Measurements from ENCODE around the gene VSIG8.

The VSIG8 gene

GRCh38 chr1:159883134-159883533 lies 20.7 kb upstream of the VSIG8 start:
- no peak for DNase-seq (ENCODE audit: low spot score)

GRCh38 chr1:159882527-159882862 lies 20.0 kb upstream of the VSIG8 start:
- DNase-seq (ENCODE audit: low spot score), result no peak

- DNase-seq (ENCODE audit: low spot score), result peak; percentile 82
Measured at GRCh38 chr1:159881622-159882526, 19.4 kb upstream of the VSIG8 start.

GRCh38 chr1:159880430-159880829 lies 18.0 kb upstream of the VSIG8 start:
- DNase-seq (ENCODE audit: low spot score), result no peak

- DNase-seq (ENCODE audit: low spot score), result peak; percentile 59
Measured at GRCh38 chr1:159879977-159880376, 17.5 kb upstream of the VSIG8 start.

DNA sequence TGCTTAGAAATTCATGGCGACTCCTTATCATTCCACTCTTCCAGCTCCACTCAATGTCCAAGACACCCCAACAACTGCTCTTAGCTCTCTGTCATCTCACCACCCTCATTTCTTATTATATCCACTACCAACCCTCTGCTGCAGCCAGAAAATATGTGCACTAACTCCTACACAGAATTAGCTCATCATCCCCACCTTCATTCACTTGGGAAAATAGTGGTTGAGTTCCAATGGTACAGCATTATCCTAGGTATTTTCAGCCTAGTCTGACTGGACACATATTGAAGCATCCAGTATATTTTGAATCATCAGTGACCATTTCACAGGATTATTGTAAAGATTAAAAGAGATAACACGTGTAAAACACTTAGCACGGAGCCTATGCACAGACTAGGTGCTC lies 16.7 kb upstream of the VSIG8 start:
- no peak for DNase-seq (ENCODE audit: low spot score)

GRCh38 chr1:159877695-159878444 lies 15.4 kb upstream of the VSIG8 start:
- DNase-seq (ENCODE audit: low spot score), result no peak

GRCh38 chr1:159873530-159874143 lies 11.2 kb upstream of the VSIG8 start:
- no peak for DNase-seq (ENCODE audit: low spot score)

- DNase-seq (ENCODE audit: low spot score), result no peak
Measured at GRCh38 chr1:159872891-159873290, 10.4 kb upstream of the VSIG8 start.

DNA sequence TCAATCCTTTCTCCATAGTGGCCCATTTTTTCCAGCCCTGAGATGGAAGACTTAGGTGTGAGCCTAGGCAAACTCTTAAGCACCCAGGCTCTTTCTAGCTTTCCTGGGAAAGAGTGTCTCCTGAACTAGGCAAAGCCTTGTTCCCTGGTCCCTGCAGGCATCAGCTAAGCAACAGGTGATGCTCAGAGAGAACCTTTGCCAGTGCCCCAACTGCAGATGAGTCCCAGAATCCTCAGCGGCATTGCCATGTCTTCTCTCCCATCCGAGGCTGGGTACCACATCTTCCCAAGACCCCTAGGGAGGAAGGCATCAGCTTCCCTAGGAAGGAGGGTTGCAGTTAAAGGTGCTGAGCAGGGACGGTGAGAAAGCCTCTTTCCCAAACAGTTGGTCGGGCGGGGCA lies 8.2 kb upstream of the VSIG8 start:
- DNase-seq (ENCODE audit: low spot score), result no peak

DNA sequence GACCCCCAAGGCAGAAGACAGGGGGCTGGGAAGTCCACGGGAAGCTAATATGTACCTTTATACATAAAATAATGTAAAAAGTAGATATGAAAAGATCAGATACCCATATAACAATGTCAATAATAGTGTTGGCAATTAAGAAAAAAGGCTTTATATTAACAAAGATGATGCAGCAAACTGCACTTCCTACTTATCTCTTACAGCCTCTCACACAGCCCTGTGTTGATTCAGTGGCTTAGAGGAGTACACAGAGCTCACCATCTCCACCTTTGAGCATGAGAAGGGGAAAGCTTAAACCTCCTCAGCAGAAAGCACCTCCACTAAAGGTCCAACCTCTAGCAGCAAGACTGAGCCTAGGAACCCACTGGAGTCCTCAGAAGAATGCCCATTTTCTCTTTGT lies 7.2 kb upstream of the VSIG8 start:
- no peak for DNase-seq (ENCODE audit: low spot score)

- DNase-seq (ENCODE audit: low spot score), result peak; percentile 58
Measured at GRCh38 chr1:159869173-159869572, 6.7 kb upstream of the VSIG8 start.

DNA sequence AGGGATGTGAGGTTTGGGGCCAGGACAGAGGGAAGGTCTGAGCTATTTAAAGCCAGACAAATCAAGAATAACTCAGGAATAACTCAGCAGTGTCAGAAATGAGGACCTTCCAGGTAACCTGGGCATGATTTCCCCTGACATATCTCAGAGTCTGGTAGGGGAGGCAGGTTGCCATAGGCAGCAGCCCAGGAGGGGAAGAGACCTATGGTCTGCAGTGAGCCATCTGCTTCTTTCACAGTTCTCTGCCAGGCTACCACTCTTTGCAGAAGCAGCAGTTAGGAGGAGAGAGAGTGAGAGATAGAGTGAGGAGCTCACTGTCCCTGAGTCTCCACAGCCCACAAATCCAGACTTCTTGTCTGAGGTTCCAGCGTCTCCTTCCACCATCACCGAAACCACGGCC lies 6.3 kb upstream of the VSIG8 start:
- DNase-seq (ENCODE audit: low spot score), result no peak

DNA sequence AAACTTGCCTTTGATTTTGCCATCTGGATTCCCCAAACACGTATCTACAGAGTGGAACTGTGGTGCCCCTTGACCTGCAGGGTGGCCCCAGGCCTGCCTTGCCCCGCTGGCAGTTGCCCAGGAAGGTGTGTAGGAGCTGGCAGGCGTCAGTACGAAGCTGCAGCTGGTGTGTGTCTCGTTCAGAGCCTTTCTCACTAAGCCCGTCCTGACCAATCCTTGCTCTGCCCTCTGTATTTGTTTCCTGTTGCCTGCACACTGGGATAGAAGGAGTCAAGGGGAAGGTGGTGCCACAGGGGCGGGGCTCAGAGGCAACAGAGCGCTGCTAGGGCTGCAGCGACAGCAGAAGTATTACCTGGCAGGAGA lies 5.2 kb upstream of the VSIG8 start:
- peak; percentile 50 for DNase-seq (ENCODE audit: low spot score)

- no peak for DNase-seq (ENCODE audit: low spot score)
Measured at GRCh38 chr1:159866905-159867663, 4.6 kb upstream of the VSIG8 start.

- DNase-seq (ENCODE audit: low spot score), result no peak
Measured at GRCh38 chr1:159866066-159866465, 3.6 kb upstream of the VSIG8 start.

GRCh38 chr1:159864262-159864661 lies 1.8 kb upstream of the VSIG8 start:
- no peak for DNase-seq (ENCODE audit: low spot score)

DNA sequence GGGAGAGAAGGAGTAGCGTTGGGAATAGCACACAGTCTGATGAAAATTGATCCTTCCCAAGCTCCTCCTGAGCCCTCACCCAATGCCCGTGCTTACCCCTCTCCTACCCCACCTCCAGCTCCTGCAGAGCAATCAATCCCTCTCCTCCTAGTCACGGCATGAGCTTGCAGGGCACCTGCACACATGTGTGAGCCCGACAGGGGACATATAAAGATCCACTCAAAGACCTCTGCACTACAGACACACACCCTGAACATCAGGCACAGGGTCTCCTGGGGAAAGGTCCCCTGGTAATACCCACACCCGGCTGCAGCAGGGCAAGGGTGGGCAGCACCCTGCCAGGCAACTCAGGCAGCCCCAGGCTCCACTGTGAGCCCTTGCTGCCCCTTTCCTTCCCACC lies 426 bp downstream of the VSIG8 start:
- no peak for DNase-seq (ENCODE audit: low spot score)

DNA sequence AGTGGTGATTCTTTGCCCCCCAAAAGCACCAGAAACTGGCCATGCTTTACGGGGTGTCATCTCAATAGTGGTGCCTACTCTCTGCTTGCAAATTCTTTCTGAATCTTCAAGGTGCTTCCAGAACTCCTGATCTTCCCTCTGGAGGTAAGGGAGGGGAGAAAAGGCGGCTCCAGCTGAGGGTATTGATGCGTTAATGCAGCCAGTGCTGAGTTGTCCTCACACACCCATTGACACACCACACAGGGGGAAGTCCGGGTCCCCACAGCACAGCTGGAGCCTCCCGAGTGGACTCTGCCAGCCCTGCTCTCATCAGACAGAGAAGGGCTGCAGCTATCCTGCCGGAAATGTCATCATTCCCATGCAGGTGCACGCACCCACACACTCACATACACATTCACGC lies 1.2 kb downstream of the VSIG8 start:
- DNase-seq (ENCODE audit: low spot score), result no peak

DNA sequence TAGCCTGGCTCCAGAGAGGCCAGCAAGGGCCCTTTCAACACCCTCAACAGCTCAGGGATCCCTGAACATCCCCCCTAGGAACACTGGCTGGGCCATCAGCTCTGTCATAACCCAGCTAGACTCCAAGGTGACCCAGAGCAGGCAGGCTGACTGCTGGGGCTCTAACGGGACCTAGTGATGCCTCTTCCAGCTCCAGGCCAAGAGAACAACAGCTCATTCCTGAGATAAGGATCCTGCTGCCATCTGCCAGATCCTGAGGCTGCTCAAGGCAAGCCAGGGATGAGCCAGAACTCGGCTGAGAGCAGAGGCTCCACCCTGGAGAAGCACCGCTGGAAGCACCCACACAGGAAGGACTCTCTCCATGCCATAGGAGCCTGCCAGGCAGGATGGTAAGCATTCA lies 2.0 kb downstream of the VSIG8 start:
- no peak for DNase-seq (ENCODE audit: low spot score)

GRCh38 chr1:159859767-159860322 lies 2.6 kb downstream of the VSIG8 start:
- no peak for DNase-seq (ENCODE audit: low spot score)

DNA sequence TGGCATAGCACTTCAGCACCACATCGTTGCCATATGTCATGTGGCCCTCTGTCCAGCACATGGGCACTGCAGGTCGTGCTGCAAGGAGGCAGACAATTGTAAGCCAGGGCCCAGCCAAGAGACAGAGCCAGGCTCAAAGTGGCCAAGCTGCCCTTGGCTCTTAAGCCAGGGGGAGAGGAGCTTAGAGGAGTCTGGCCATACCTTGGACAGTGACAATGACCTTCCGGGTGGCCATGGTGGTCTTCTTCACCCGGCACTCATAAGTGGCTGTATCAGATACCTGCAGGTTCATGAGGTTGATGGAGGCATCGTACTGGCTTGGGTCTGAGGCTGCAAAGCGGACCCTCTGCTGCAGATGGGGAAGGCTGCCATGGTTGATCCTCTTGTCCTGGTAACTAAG lies 4.6 kb downstream of the VSIG8 start:
- no peak for DNase-seq (ENCODE audit: low spot score)
